HG02981 (cell line): ENCODE measurements around the gene COMMD1.
"Not testable (repeated sequence)": the region's sequence is repeated elsewhere in the genome, so short reads cannot be mapped to it uniquely, and the experiment has no call there.

Source experiments
- ATAC-seq: cut with Tn5 transposase; IDR thresholded peaks from one replicate; pipeline ENCODE4 v1.9.1; 2021; ENCODE audit warnings: mild to moderate bottlenecking, moderate library complexity; ENCODE audit not compliant: unreplicated experiment

COMMD1 gene

GRCh38 chr2:61962095-61962984 is 56.9 kb downstream of the COMMD1 start:
- no peak for ATAC-seq

GRCh38 chr2:61966087-61966727 is 60.7 kb downstream of the COMMD1 start:
- no peak for ATAC-seq

GRCh38 chr2:61967262-61967661 is 61.8 kb downstream of the COMMD1 start:
- ATAC-seq, result no peak

- ATAC-seq, result no peak
Observed at GRCh38 chr2:61969376-61969775, 63.9 kb downstream of the COMMD1 start.

- no peak for ATAC-seq
Observed at GRCh38 chr2:61970807-61971556, 65.5 kb downstream of the COMMD1 start.

- no peak for ATAC-seq
Observed at GRCh38 chr2:61978522-61978921, 73.0 kb downstream of the COMMD1 start.

GRCh38 chr2:61980758-61981157 is 75.3 kb downstream of the COMMD1 start:
- no peak for ATAC-seq

- ATAC-seq, result no peak
Observed at GRCh38 chr2:61984682-61985081, 79.2 kb downstream of the COMMD1 start.

- no peak for ATAC-seq
Observed at GRCh38 chr2:61988462-61989366, 83.2 kb downstream of the COMMD1 start.

GRCh38 chr2:61993422-61994024 is 88.0 kb downstream of the COMMD1 start:
- no peak for ATAC-seq

- no peak for ATAC-seq
Observed at GRCh38 chr2:61994531-61994930, 89.1 kb downstream of the COMMD1 start.

GRCh38 chr2:61995065-61995464 is 89.6 kb downstream of the COMMD1 start:
- no peak for ATAC-seq

GRCh38 chr2:61995515-61995914 is 90.0 kb downstream of the COMMD1 start:
- ATAC-seq, result peak; percentile 80

- no peak for ATAC-seq
Observed at GRCh38 chr2:61998426-61998825, 93.0 kb downstream of the COMMD1 start.

GRCh38 chr2:62000538-62000937 is 95.1 kb downstream of the COMMD1 start:
- ATAC-seq, result no peak

- no peak for ATAC-seq
Observed at GRCh38 chr2:62001431-62001830, 96.0 kb downstream of the COMMD1 start.

- not testable (repeated sequence) for ATAC-seq
Observed at GRCh38 chr2:62004428-62004827, 99.0 kb downstream of the COMMD1 start.

- ATAC-seq, result no peak
Observed at GRCh38 chr2:62007555-62007954, 102.1 kb downstream of the COMMD1 start.

- ATAC-seq, result no peak
Observed at GRCh38 chr2:62010632-62011256, 105.3 kb downstream of the COMMD1 start.

GRCh38 chr2:62013641-62014040 is 108.2 kb downstream of the COMMD1 start:
- ATAC-seq, result no peak
